HG03103 (cell line): Measurements from ENCODE around the gene LAP3.
"Not testable (repeated sequence)": the region's sequence is repeated elsewhere in the genome, so short reads cannot be mapped to it uniquely, and the experiment has no call there.

Source experiments
- ATAC-seq: cut with Tn5 transposase; IDR thresholded peaks from one replicate; pipeline ENCODE4 v1.9.1; 2021; ENCODE audit warnings: low read depth; ENCODE audit not compliant: unreplicated experiment

LAP3 gene

GRCh38 chr4:17561195-17561909, 15.6 kb upstream of the LAP3 start:
- ATAC-seq, result no peak

GRCh38 chr4:17562157-17562556, 14.8 kb upstream of the LAP3 start:
- no peak for ATAC-seq

GRCh38 chr4:17565846-17566245, 11.2 kb upstream of the LAP3 start:
- no peak for ATAC-seq

- no peak for ATAC-seq
Observed at GRCh38 chr4:17567271-17567670, 9.7 kb upstream of the LAP3 start.

DNA sequence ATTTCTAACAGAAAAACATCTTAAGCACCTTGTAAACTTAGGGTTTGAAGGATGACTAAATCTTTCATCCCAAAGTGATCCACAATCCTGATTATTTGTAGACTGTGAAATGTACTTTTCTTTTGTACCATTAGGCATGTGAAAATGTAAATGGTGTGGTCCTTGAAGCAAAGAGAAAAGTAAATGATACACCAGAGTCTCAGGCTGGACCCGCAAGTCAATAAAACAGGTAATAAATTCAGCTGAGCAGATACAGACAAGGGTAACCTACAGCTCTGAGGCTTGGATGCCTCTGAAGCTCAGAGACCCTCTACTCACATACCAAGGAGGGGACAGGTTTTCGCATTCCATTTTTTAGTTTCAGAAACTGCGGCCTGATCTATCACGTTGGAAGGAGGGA, 2.8 kb upstream of the LAP3 start:
- no peak for ATAC-seq

DNA sequence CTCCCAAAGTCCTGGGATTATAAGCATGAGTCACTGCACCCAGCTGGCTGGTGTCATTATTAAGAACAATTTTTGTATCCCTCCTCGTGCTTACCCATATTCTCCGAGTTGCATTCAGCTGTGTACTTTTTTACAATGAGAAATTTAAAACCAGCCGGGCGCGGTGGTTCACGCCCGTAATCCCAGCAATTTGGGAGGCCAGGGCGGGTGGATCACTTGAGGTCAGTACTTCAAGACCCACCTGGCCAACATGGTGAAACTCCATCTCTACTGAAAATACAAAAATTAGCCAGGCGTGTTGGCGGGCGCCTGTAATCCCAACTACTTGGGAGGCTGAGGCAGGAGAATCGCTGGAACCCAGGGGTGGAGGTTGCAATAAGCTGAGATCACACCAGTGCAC, 1.8 kb upstream of the LAP3 start:
- ATAC-seq, result not testable (repeated sequence)

DNA sequence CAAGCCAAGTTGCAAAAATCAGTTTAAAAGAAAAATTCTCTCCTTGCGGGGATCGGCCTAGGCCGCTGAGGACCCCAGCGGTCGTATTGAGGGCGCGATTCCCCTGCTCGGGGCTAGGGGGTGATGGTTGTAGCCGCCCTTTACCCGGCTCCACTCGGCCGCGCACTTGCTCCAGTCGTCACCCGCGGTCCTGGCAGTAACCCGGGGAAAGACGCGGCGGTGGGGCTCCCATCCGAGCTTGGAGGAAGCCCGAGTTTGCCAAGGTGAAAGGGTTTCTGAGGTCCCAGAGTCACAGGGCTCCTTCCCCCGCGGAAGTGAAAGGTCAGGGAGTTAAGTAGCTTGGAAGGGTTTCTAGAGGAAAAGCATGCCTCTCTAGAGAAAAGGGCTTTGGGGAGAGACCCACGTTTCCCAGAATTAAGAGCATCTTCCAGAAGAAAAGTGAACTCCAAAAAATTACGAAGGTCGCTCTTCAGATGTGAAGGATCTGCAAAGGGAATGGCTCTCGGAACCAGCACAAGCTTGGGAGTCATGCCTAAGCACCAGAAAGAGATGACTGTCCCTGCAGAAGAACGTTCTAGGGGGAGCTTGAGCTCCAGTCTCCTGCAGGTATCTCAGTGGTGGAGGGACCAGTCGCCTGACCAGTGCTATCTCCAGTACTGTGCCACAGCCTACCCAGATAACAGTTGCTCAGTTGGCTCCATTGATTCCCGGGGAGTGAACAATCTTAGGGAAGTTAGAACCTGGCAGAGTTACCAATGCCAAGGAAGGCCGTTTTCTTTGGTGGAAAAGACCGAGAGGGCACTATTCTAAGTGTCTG, 875 bp downstream of the LAP3 start:
- ATAC-seq, result peak; percentile 1

DNA sequence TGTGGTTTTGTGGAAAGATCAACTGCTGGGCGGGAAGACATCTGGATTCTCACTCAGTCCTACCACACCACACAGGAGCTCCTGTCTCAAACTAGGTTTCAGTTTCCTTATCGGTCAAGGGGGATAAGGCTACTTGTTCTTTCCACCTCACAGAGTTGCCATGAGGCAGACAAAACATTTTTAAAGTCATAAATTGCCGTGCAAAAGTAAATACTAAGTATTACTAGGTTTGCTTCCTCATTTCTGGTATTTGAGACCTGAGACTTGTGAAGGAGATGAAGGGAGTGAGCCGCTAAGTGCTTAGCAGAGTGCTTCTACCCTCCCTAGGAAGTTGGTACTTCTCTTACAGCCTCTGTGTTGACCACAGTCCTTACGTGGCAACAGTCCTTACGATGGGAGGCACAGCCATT, 1.5 kb downstream of the LAP3 start:
- peak; percentile 29 for ATAC-seq

DNA sequence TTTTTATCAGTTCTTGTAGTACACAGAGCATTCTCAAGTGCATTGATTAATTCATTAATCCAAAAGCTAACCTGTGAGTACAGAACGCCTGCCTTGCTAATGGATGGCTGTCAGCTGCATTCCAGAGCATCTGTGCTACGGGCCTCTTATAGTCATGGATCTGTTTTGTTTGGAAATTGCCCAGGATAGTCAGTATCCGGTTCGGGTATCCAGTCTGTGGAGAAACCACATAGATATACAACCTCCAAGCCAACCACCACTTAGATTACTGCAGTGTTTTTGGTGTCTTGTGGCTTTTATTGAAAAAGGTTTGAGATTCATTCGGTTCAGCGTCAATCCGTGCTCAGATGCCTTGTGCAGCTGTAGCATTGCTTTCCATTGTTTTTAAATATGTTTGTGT, 4.0 kb downstream of the LAP3 start:
- ATAC-seq, result no peak

GRCh38 chr4:17583276-17583675, 6.3 kb downstream of the LAP3 start:
- no peak for ATAC-seq

DNA sequence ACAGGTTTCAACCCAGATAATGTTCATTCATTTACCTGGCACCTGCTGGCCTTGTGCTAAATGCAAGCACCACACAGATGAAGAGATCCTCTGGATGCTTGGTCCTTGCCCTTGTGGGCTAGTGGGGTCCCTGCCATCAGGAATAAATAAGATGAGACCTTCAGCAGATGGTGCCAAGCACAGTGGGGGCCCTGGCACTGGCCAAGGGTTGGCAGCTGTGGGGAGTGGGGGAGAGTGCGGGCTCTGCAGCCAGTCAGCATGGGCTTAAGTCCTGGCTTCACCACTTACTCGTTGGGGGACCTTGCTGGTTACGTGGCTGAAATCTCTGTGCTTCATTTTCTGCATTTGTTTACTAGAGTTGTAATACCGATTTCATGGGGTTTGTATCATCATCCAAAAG, 6.9 kb downstream of the LAP3 start:
- ATAC-seq, result no peak

GRCh38 chr4:17584521-17585213, 7.7 kb downstream of the LAP3 start:
- ATAC-seq, result no peak

- no peak for ATAC-seq
Observed at GRCh38 chr4:17587094-17587822, 10.3 kb downstream of the LAP3 start.

- ATAC-seq, result no peak
Observed at GRCh38 chr4:17589355-17589754, 12.4 kb downstream of the LAP3 start.

- peak; percentile 82 for ATAC-seq
Observed at GRCh38 chr4:17595471-17596005, 18.5 kb downstream of the LAP3 start.

- ATAC-seq, result no peak
Observed at GRCh38 chr4:17597517-17597916, 20.5 kb downstream of the LAP3 start.

- no peak for ATAC-seq
Observed at GRCh38 chr4:17599826-17600225, 22.8 kb downstream of the LAP3 start.

DNA sequence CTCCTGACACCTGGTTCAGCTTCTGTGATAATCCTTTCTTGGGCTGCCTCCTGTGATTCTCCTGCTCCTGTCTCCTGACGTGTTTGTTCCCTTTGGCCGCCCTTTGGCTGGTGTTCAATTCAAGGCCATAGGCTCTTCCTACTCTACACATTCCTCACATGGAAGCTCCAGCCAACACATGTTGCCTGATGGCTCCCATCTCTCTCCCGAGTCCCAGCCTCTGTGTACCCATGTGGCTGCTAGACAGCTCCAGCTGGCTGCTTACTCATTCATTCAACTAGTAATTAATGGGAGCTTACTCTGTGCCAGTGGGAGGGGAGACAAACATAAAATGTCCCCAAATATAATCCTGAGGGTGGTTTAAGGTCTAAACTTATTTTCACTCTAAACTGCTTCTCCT, 28.2 kb downstream of the LAP3 start:
- ATAC-seq, result no peak

- peak; percentile 44 for ATAC-seq
Observed at GRCh38 chr4:17613761-17614415, 36.9 kb downstream of the LAP3 start.
